Transverse colon (tissue), 4 donors: ENCODE measurements around the gene NCOR1.

Source experiments
- CTCF ChIP-seq, 5 experiments: fragments of 200-600 bp in 3 of 5; fragments of 450-650 bp in 2 of 5; sonication (generic) in 3 of 5; IDR thresholded peaks; 1 replicate in 2 of 5; 2 replicates in 3 of 5; pipeline ENCODE4 v1.5.1; 2016 to 2017; ENCODE audit warnings: antibody characterized with exemption in 5 of 5, inconsistent platforms in 3 of 5, mild to moderate bottlenecking in 2 of 5, moderate library complexity in 1 of 5
- POLR2AphosphoS5 ChIP-seq, 3 donors: sonication (generic); formaldehyde crosslinking; IDR thresholded peaks; one replicate each; pipeline ENCODE4 v1.6.1; 2016; ENCODE audit warnings: antibody characterized with exemption in 3 of 3

DNA sequence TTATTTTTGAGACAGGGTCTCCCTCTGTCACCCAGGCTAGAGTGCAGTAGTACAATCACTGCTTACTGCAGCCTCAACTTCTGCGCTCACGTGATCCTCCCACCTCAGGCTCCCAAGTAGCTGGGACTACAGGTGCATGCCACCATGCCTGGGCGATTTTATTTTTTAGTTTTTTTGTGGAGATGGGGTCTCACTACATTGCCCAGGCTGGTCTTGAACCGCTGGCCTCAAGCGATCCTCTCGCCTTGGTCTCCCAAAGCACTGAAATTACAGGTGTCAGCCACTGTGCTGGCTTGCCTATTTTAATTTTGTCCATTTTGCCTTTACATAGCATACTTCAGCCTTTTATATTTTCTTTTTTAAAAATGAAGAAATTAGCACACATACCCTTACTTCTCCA lies 164.5 kb downstream of the NCOR1 start:
- TF ChIP-seq POLR2AphosphoS5 (IDR thresholded peaks at IDR 0.05) = no peak
- no peak for TF ChIP-seq CTCF (IDR thresholded peaks at IDR 0.05)
